ENCODE measurements around the gene ETV4. TPM values are rescaled to one million over a fixed set of nuclear protein-coding genes. Genes with fewer than 3 reads are reported as not detected.

The ETV4 gene
- total and polyA plus RNA-seq, 2 of the 13 experiments (the other 11 are each of a cell fraction or from before 2014, with no cell fraction given), result 128 to 330 TPM

DNA sequence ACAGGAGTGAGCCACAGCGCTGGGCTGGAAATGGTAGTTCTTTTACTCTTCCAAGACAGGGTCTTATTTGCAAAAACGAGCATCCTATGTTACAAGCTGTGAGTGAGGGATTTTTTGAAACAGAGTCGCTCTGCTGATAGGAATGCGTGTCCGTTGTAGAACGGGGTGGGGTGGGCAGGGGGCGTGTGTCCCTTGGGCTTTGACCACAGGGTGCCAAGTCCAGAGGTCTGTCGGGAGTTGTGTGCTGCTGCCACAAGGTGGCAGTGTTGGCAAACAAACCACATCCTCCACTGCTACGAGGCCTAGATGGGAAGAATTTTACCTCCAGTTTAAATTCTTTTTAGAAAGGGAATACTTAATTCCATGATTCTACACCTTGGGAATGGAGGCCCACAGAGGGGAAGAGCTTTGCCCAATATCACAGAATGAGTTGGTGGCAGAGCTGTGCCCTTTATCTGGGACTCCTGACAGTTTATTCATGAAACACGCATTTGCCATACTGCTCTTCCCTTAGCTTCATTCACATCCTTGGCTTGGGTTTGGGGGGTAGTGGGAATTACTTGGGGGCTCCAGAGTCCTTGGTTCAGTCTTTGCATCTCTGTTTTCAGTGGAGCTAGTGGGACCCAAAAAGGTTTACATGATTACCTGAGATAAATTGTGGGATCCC lies 30.6 kb upstream of the ETV4 start (continued):
- TF ChIP-seq NONO (IDR thresholded peaks at IDR 0.05) (no peak), NONO (CRISPR knock-in tag; conservative IDR thresholded peaks at IDR 0.05) (peak; percentile 74; the same call in 1 of the 2 replicates), PHF8 (CRISPR knock-in tag; IDR thresholded peaks at IDR 0.05) (no peak; the same call in 1 of the 2 replicates), KLF15 (CRISPR knock-in tag; IDR thresholded peaks at IDR 0.05; ENCODE audit: borderline replicate concordance) (no peak), ARID4A (CRISPR knock-in tag; IDR thresholded peaks at IDR 0.05; ENCODE audit: borderline replicate concordance) (peak; percentile 42; the same call in 1 of the 2 replicates), MTF2 (CRISPR knock-in tag; IDR thresholded peaks at IDR 0.05; ENCODE audit: borderline replicate concordance) (0 out of 2 replicates have a peak, but pooled peaks have one; percentile 40), ZNF326 (CRISPR knock-in tag; IDR thresholded peaks at IDR 0.05; ENCODE audit: borderline replicate concordance) (no peak), ZNF83 (CRISPR knock-in tag; IDR thresholded peaks at IDR 0.05; ENCODE audit: borderline replicate concordance) (no peak), ZNF878 (CRISPR knock-in tag; IDR thresholded peaks at IDR 0.05) (no peak), YEATS2 (CRISPR knock-in tag; IDR thresholded peaks at IDR 0.05; ENCODE audit: borderline replicate concordance) (peak; percentile 79; the same call in 1 of the 2 replicates), CC2D1A (CRISPR knock-in tag; IDR thresholded peaks at IDR 0.05) (no peak), SNAPC5 (CRISPR knock-in tag; IDR thresholded peaks at IDR 0.05; ENCODE audit: borderline replicate concordance) (no peak), HNRNPL (IDR thresholded peaks at IDR 0.05; ENCODE audit: low read depth, low read length) (no peak), ERF (CRISPR knock-in tag; IDR thresholded peaks at IDR 0.05) (peak; percentile 89; the same call in 1 of the 2 replicates)
- TF ChIP-seq, protein P1, sequence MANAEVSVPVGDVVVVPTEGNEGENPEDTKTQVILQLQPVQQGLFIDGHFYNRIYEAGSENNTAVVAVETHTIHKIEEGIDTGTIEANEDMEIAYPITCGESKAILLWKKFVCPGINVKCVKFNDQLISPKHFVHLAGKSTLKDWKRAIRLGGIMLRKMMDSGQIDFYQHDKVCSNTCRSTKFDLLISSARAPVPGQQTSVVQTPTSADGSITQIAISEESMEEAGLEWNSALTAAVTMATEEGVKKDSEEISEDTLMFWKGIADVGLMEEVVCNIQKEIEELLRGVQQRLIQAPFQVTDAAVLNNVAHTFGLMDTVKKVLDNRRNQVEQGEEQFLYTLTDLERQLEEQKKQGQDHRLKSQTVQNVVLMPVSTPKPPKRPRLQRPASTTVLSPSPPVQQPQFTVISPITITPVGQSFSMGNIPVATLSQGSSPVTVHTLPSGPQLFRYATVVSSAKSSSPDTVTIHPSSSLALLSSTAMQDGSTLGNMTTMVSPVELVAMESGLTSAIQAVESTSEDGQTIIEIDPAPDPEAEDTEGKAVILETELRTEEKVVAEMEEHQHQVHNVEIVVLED (CRISPR knock-in tag; IDR thresholded peaks at IDR 0.05; ENCODE audit: borderline replicate concordance), result no peak; the same call in 1 of the 2 replicates
- TF ChIP-seq, protein P2, sequence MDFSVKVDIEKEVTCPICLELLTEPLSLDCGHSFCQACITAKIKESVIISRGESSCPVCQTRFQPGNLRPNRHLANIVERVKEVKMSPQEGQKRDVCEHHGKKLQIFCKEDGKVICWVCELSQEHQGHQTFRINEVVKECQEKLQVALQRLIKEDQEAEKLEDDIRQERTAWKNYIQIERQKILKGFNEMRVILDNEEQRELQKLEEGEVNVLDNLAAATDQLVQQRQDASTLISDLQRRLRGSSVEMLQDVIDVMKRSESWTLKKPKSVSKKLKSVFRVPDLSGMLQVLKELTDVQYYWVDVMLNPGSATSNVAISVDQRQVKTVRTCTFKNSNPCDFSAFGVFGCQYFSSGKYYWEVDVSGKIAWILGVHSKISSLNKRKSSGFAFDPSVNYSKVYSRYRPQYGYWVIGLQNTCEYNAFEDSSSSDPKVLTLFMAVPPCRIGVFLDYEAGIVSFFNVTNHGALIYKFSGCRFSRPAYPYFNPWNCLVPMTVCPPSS (IDR thresholded peaks at IDR 0.05), result no peak
- TF ChIP-seq, protein P3, sequence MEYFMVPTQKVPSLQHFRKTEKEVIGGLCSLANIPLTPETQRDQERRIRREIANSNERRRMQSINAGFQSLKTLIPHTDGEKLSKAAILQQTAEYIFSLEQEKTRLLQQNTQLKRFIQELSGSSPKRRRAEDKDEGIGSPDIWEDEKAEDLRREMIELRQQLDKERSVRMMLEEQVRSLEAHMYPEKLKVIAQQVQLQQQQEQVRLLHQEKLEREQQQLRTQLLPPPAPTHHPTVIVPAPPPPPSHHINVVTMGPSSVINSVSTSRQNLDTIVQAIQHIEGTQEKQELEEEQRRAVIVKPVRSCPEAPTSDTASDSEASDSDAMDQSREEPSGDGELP (IDR thresholded peaks at IDR 0.05; ENCODE audit: borderline replicate concordance, low read depth), result no peak
